Endothelial cell of umbilical vein (primary cell): ENCODE results near the gene PLEKHH1. TPM values are rescaled to one million over a fixed set of nuclear protein-coding genes. Genes with fewer than 3 reads are reported as not detected.

Experiments used
- BruUV-seq: library from RNA; stranded (reverse); fragments of 400-500 nt; replicated peaks from 2 replicates; lab custom pipeline; 2021; lab: Mats Ljungman, UMichigan
- CTCF ChIA-PET: fragments of 300-600, 350-600 bp; sonication (Branson Sonifier 250); formaldehyde crosslinking; loops from one replicate; lab custom pipeline; 2021; ENCODE audit warnings: antibody characterized with exemption, inconsistent platforms; lab: Charles Lee
- POLR2A ChIA-PET: fragments of 300-600, 350-600 bp; sonication (Branson Sonifier 250); formaldehyde crosslinking; loops from one replicate; lab custom pipeline; 2021; ENCODE audit warnings: antibody characterized with exemption, inconsistent platforms; lab: Charles Lee
- DNase-seq: peaks from one replicate; pipeline ENCODE4 v3.0.0-alpha.2; 2011; ENCODE audit warnings: low read depth, low spot score
- FAIRE-seq: peaks from 2 replicates; lab custom pipeline; 2011; peaks lifted over from hg19 to GRCh38; lab: Jason Lieb, UNC
- H2AFZ ChIP-seq: 2 replicates; pipeline ENCODE4 v1.6.0; 2012; ENCODE audit warnings: low read depth, low read length, control low read depth, inconsistent platforms
- H3K27ac ChIP-seq: 2 replicates; pipeline ENCODE4 v1.5.1; 2011; ENCODE audit warnings: low read depth, mild to moderate bottlenecking, control low read depth, low read length, moderate library complexity; ENCODE audit not compliant: insufficient read depth
- H3K27me3 ChIP-seq, 2 experiments: 2 replicates each; pipeline versions ENCODE4 v1.6.0 to v1.6.1; 2011; ENCODE audit warnings: low read length in 2 of 2, mixed read lengths in 1 of 2; ENCODE audit not compliant: control insufficient read depth in 2 of 2, insufficient read depth in 2 of 2
- H3K36me3 ChIP-seq, 2 experiments: 2 replicates in 1 of 2; 3 replicates in 1 of 2; pipeline ENCODE4 v1.5.1; 2011; ENCODE audit warnings: low read length in 2 of 2, mild to moderate bottlenecking in 1 of 2, moderate library complexity in 1 of 2; ENCODE audit not compliant: control insufficient read depth in 2 of 2, insufficient read depth in 2 of 2; ENCODE audit errors: extremely low read depth in 1 of 2
- H3K4me1 ChIP-seq: 3 replicates; pipeline ENCODE4 v1.5.1; 2011; ENCODE audit warnings: mild to moderate bottlenecking, low read length; ENCODE audit not compliant: control insufficient read depth, insufficient read depth; ENCODE audit errors: extremely low read depth
- H3K4me2 ChIP-seq: 2 replicates; pipeline ENCODE4 v1.6.1; 2011; ENCODE audit warnings: low read length, control low read depth, mixed read lengths; ENCODE audit not compliant: insufficient read depth
- H3K4me3 ChIP-seq, 3 experiments: fragments of 200-600 bp in 1 of 3; sonication (generic), shearing (Covaris generic) in 1 of 3; replicated peaks in 1 of 3; 2 replicates each; pipeline ENCODE4 v1.5.1; 2011 to 2016; ENCODE audit warnings: control low read depth in 3 of 3, low read length in 3 of 3, mild to moderate bottlenecking in 2 of 3, inconsistent platforms in 1 of 3, low read depth in 1 of 3, moderate library complexity in 1 of 3; ENCODE audit not compliant: insufficient read depth in 1 of 3
- H3K79me2 ChIP-seq: 2 replicates; pipeline ENCODE4 v1.6.0; 2012; ENCODE audit warnings: low read length, inconsistent platforms; ENCODE audit not compliant: control insufficient read depth, insufficient read depth
- H3K9ac ChIP-seq: replicated peaks from 2 replicates; pipeline ENCODE3; 2011; ENCODE audit warnings: low read length, control low read depth; ENCODE audit not compliant: insufficient read depth; ENCODE audit errors: extremely low read depth
- H3K9me1 ChIP-seq: replicated peaks from 3 replicates; pipeline ENCODE4 v1.6.0; 2011; ENCODE audit warnings: mild to moderate bottlenecking, low read length; ENCODE audit not compliant: control insufficient read depth, insufficient read depth; ENCODE audit errors: extremely low read depth
- H3K9me3 ChIP-seq: replicated peaks from 2 replicates; pipeline ENCODE4 v1.5.1; 2012; ENCODE audit warnings: low read length, inconsistent platforms; ENCODE audit not compliant: control insufficient read depth, insufficient read depth
- H4K20me1 ChIP-seq: replicated peaks from 2 replicates; pipeline ENCODE3; 2011; ENCODE audit warnings: mild to moderate bottlenecking, low read length; ENCODE audit not compliant: control insufficient read depth, insufficient read depth; ENCODE audit errors: extremely low read depth
- FOS ChIP-seq: IDR thresholded peaks from 2 replicates; pipeline ENCODE4 v1.6.1; 2011; ENCODE audit warnings: mild to moderate bottlenecking, low read length, moderate library complexity, borderline replicate concordance; ENCODE audit not compliant: insufficient read depth
- MYC ChIP-seq: IDR thresholded peaks from one replicate; pipeline ENCODE4 v1.6.1; 2011; ENCODE audit warnings: mild to moderate bottlenecking, low read depth, low read length
- POLR2A ChIP-seq: IDR thresholded peaks from 2 replicates; pipeline ENCODE4 v1.6.1; 2012; ENCODE audit warnings: low read depth, mild to moderate bottlenecking, control low read depth, low read length
- dilution Hi-C: fragments of 300-500 bp; cut with MboI; formaldehyde crosslinking; loops from one replicate; pipeline ENCODE4 v1.15.0; 2019; ENCODE audit warnings: low sequenced_read_pairs; ENCODE audit not compliant: extremely low pct_ligation_motif_present
- intact Hi-C: fragments of 100-400 bp; cut with micrococcal nuclease; formaldehyde crosslinking; loops from one replicate; pipeline ENCODE4 v1.10.0; 2022
- polyA plus RNA-seq, 4 experiments: library from polyadenylated mRNA; depleted of rRNA in 3 of 4; stranded (reverse) in 3 of 4; unstranded in 1 of 4; fragments of >200 nt; gene quantifications; 2 replicates each; pipeline versions ENCODE4 v1.2.1 to v1.2.3, GENCODE V29; 2011 to 2012; ENCODE audit warnings: missing spikeins in 1 of 4
- total RNA-seq: library from RNA; stranded (reverse); gene quantifications from 2 replicates; pipeline ENCODE4 v1.2.3, GENCODE V29; 2021
- TF ChIP-seq, protein P1 (sequence below), 2 donors: IDR thresholded peaks; 1 replicate in 1 of 2; 2 replicates in 1 of 2; pipeline ENCODE4 v1.5.1; 2011; ENCODE audit warnings: low read length in 2 of 2, mild to moderate bottlenecking in 2 of 2, moderate library complexity in 2 of 2, control low read depth in 1 of 2, inconsistent platforms in 1 of 2, low read depth in 1 of 2; ENCODE audit not compliant: insufficient read depth in 1 of 2; ENCODE audit errors: extremely low read depth in 1 of 2
- TF ChIP-seq, protein P2 (sequence below): IDR thresholded peaks from 2 replicates; pipeline ENCODE4 v1.6.1; 2011; ENCODE audit not compliant: insufficient read depth, insufficient read length

PLEKHH1 gene
- total and polyA plus RNA-seq, 2 donors (not counting 3 experiments of a cell fraction or from before 2014, with no cell fraction given): 0.17 to 0.71 TPM

DNA sequence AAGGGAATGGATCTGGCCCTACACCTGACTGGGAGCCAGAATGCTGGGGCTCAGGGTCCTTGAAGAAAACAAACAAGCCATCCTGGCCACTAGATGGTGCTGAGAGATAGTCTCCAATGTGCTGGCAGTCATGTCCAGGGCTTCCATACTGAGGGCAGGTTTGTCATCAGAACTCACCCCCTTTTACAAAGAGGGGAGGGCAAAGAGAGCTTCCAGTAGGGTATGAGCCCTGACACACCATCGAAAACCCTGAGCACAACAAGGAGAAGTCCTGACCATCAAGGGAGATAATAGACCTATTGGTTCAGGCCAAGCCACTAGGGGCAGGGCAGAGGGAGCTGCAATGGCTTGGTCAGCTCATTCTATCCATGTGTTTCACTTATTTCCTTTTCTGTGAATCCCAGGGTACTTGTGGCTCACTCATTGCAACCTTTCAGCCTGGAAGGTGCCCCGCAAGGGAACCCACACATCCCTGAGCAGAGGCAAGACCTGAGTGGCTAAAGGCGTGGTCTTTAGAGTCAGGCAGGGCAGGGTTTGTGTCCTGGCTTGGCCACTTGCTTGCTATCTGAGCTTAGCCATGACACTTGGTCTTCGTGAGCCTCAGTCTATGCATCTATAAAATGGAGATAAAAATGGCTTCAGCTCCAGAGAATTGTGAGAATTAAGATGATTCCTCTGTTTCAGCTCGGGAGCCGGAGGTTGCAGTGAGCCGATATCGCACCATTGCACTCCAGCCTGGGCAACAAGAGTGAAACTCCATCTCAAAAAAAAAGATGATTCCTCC, 6.2 kb upstream of the PLEKHH1 start:
- DNase-seq: peak; percentile 62
- Histone ChIP-seq H3K27me3 (peaks cover 29 to 36% of the 10 kb centered on the region in 2 experiments), H3K9me3 (no peaks in the 10 kb centered on the region), H3K9me1 (no peaks in the 10 kb centered on the region), H3K4me3 (no peak overlapping the region), H3K79me2 (no peaks in the 10 kb centered on the region), H3K36me3 (no peaks in the 10 kb centered on the region), H3K4me1 (no peaks in the 10 kb centered on the region), H3K9ac (no peak overlapping the region), H3K4me2 (no peak overlapping the region), H2AFZ (no peak overlapping the region), H3K27ac (no peak overlapping the region), H4K20me1 (no peaks in the 10 kb centered on the region)
- FAIRE-seq: peak; percentile 83
- dilution Hi-C loops: no loop called here
- ChIA-PET CTCF (interaction anchor here (0.6 to 3.6 kb wide), 55 partner anchors 9 to 1853 kb away, joined by 3 to 336 read pairs (median 4); partner anchors contain the start of genes PIGH and RDH11), POLR2A (no interaction called here)
- no TSS peak for BruUV-seq
- intact Hi-C loops: loop anchor here (1.0 to 2.0 kb wide), 3 partner anchors 44 to 177 kb away; no protein-coding TSS in a partner anchor
- TF ChIP-seq, protein P1, sequence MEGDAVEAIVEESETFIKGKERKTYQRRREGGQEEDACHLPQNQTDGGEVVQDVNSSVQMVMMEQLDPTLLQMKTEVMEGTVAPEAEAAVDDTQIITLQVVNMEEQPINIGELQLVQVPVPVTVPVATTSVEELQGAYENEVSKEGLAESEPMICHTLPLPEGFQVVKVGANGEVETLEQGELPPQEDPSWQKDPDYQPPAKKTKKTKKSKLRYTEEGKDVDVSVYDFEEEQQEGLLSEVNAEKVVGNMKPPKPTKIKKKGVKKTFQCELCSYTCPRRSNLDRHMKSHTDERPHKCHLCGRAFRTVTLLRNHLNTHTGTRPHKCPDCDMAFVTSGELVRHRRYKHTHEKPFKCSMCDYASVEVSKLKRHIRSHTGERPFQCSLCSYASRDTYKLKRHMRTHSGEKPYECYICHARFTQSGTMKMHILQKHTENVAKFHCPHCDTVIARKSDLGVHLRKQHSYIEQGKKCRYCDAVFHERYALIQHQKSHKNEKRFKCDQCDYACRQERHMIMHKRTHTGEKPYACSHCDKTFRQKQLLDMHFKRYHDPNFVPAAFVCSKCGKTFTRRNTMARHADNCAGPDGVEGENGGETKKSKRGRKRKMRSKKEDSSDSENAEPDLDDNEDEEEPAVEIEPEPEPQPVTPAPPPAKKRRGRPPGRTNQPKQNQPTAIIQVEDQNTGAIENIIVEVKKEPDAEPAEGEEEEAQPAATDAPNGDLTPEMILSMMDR (IDR thresholded peaks at IDR 0.05; ENCODE audit: extremely low read depth in 1 of 2, insufficient read depth in 1 of 2, low read depth in 1 of 2, low read length in 2 of 2): peak; percentile 56 to 70
- no peak for TF ChIP-seq FOS
- TF ChIP-seq POLR2A: no peak
- TF ChIP-seq, protein P2, sequence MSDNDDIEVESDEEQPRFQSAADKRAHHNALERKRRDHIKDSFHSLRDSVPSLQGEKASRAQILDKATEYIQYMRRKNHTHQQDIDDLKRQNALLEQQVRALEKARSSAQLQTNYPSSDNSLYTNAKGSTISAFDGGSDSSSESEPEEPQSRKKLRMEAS: no peak
- TF ChIP-seq MYC: no peak
